Activated B cell treated with CpG ODN at 0.5 μM for 24 hours (primary cell): ENCODE results near the gene FNDC11. TPM values are rescaled to one million over a fixed set of nuclear protein-coding genes. Genes with fewer than 3 reads are reported as not detected.

Source experiments
- ATAC-seq: fragments of 200-7000 bp; cut with Tn5 transposase; one replicate; pipeline ENCODE4 v1.10.0; 2021; ENCODE audit warnings: low read depth, mild to moderate bottlenecking, moderate library complexity
- CTCF ChIA-PET: fragments of 350-600 bp; sonication (Branson Sonifier 250); formaldehyde crosslinking; loops from one replicate; lab custom pipeline; 2021; ENCODE audit warnings: antibody characterized with exemption; lab: Charles Lee
- POLR2A ChIA-PET: fragments of 350-600 bp; sonication (Branson Sonifier 250); formaldehyde crosslinking; loops from one replicate; lab custom pipeline; 2021; ENCODE audit warnings: antibody characterized with exemption; lab: Charles Lee
- DNase-seq: peaks from one replicate; pipeline ENCODE4 v3.0.0; 2022
- H3K27ac Mint-ChIP-seq: one replicate; pipeline ENCODE4 v1.8.0; 2020; ENCODE audit warnings: mixed read lengths
- H3K27me3 Mint-ChIP-seq: one replicate; pipeline ENCODE4 v1.8.0; 2021; ENCODE audit warnings: mixed read lengths
- H3K36me3 Mint-ChIP-seq: one replicate; pipeline ENCODE4 v1.8.0; 2021; ENCODE audit warnings: low read depth, mixed read lengths
- H3K4me1 Mint-ChIP-seq: one replicate; pipeline ENCODE4 v1.8.0; 2021; ENCODE audit warnings: mixed read lengths
- H3K4me3 Mint-ChIP-seq: one replicate; pipeline ENCODE4 v1.8.0; 2020; ENCODE audit warnings: mild to moderate bottlenecking, mixed read lengths
- H3K9me3 Mint-ChIP-seq: one replicate; pipeline ENCODE4 v1.8.0; 2020; ENCODE audit warnings: mixed read lengths
- intact Hi-C: fragments of 100-400 bp; cut with micrococcal nuclease; formaldehyde crosslinking; loops from one replicate; pipeline ENCODE4 v1.15.1; 2024
- total RNA-seq: library from RNA; stranded (reverse); gene quantifications from 2 replicates; pipeline ENCODE4 v1.2.3, GENCODE V29; 2022
- TF ChIP-seq, protein P1 (sequence below): fragments of 200-600 bp; IDR thresholded peaks from one replicate; pipeline ENCODE4 v1.8.0; 2022; ENCODE audit warnings: antibody characterized with exemption, mild to moderate bottlenecking

The FNDC11 gene
- total RNA-seq, 1 donor from 2014 or later, result 0.78 TPM

DNA sequence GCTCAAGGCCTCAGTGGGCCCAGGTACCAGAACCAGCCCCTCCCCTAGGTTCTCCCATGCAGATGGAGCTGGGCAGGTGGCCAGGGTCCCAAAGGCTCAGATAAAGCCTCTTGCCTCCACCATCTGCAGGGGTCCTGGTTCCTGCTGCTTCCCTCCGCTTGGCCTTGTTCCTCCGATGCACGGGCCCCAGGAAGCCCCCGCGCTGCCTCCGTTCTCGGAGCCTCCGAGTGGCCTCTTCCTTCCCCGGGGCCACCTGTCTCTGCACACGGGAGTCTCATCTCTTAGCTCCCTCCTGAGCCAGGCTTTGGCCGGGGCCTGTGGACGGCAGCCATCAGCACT is 14.9 kb upstream of the FNDC11 start:
- DNase-seq (no peak), ATAC-seq (no peak)
- TF ChIP-seq, protein P1, sequence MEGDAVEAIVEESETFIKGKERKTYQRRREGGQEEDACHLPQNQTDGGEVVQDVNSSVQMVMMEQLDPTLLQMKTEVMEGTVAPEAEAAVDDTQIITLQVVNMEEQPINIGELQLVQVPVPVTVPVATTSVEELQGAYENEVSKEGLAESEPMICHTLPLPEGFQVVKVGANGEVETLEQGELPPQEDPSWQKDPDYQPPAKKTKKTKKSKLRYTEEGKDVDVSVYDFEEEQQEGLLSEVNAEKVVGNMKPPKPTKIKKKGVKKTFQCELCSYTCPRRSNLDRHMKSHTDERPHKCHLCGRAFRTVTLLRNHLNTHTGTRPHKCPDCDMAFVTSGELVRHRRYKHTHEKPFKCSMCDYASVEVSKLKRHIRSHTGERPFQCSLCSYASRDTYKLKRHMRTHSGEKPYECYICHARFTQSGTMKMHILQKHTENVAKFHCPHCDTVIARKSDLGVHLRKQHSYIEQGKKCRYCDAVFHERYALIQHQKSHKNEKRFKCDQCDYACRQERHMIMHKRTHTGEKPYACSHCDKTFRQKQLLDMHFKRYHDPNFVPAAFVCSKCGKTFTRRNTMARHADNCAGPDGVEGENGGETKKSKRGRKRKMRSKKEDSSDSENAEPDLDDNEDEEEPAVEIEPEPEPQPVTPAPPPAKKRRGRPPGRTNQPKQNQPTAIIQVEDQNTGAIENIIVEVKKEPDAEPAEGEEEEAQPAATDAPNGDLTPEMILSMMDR, result no peak
- no peak overlapping the region for H3K27ac Mint-ChIP-seq
- ChIA-PET POLR2A (interaction anchor here (0.6 to 3.5 kb wide), 10 partner anchors 14 to 417 kb away, joined by 3 to 47 read pairs (median 7); partner anchors contain the start of genes FNDC11, HELZ2, PPDPF and TPD52L2), CTCF (interaction anchor here (1.1 to 3.1 kb wide), 6 partner anchors 12 to 500 kb away, joined by 5 to 27 read pairs (median 14); partner anchors contain the start of gene TPD52L2)
- intact Hi-C loops, result loop anchor here (5.0 kb wide), 3 partner anchors 198 to 518 kb away; partner anchors contain the start of genes C20orf204, LIME1 and SLC2A4RG
- H3K27me3 Mint-ChIP-seq, result no peaks in the 10 kb centered on the region
- H3K9me3 Mint-ChIP-seq, result no peaks in the 10 kb centered on the region
- H3K4me3 Mint-ChIP-seq, result no peak overlapping the region
- H3K36me3 Mint-ChIP-seq, result no peaks in the 10 kb centered on the region
- peaks cover 37% of the 10 kb centered on the region for H3K4me1 Mint-ChIP-seq

DNA sequence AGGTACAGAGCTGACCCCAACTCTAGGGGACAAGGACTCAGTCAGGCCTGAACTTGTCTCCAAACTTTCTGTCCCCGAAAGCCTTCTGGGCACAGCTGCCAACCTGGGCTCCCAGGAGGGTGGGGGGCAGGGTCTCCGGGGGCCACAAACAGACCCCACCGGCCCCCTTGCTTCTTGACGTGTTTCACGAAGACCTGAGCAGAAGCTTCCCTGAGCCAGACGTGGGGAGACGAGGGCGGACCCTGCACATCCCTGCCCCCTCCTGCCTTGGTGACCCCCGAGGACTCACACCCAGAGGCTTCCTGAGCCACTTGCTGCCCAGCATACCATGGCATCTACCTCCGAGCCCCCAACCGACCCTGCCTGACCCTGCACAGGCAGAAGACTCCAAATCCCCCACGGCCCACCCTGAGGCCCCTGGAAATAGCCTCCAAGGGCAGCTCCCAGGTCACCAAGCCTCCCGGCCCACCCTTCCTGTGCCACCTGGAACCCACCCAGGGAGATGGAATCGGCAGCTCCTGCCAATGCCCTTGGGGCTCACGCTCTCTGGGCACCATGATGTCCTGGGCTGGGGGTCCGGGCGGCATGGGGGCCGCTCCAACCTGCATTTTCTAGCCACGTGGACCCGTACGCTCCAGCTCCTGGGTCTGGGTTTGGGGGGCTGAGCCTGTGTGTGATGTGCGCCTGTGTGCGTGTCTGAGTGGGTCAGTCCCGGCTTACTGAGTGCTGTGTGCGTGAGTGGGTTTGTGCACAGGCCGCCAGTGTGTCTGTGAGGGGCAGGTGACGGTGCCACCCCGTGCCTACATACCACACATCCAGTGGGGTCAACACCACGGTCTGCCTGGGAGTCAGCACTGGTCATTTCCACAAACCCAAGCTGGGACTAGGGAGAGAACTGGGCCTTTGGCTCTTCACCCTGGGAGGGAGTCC is 14.3 kb upstream of the FNDC11 start:
- TF ChIP-seq, protein P1, result no peak
- Mint-ChIP-seq H3K4me3 (no peak overlapping the region), H3K4me1 (peaks cover 42% of the 10 kb centered on the region), H3K27ac (peak overlapping the region; percentile 30), H3K27me3 (no peaks in the 10 kb centered on the region), H3K9me3 (no peaks in the 10 kb centered on the region), H3K36me3 (no peaks in the 10 kb centered on the region)
- no peak for ATAC-seq
- intact Hi-C loops, result loop anchor here (5.0 kb wide), 3 partner anchors 198 to 518 kb away; partner anchors contain the start of genes C20orf204, LIME1 and SLC2A4RG
- POLR2A ChIA-PET, result interaction anchor here (0.6 to 3.5 kb wide), 7 partner anchors 13 to 416 kb away, joined by 3 to 47 read pairs (median 5); partner anchors contain the start of genes FNDC11, HELZ2, PPDPF and TPD52L2
- CTCF ChIA-PET, result interaction anchor here (1.1 to 3.1 kb wide), 6 partner anchors 12 to 499 kb away, joined by 5 to 27 read pairs (median 14); partner anchors contain the start of gene TPD52L2
- no peak for DNase-seq

DNA sequence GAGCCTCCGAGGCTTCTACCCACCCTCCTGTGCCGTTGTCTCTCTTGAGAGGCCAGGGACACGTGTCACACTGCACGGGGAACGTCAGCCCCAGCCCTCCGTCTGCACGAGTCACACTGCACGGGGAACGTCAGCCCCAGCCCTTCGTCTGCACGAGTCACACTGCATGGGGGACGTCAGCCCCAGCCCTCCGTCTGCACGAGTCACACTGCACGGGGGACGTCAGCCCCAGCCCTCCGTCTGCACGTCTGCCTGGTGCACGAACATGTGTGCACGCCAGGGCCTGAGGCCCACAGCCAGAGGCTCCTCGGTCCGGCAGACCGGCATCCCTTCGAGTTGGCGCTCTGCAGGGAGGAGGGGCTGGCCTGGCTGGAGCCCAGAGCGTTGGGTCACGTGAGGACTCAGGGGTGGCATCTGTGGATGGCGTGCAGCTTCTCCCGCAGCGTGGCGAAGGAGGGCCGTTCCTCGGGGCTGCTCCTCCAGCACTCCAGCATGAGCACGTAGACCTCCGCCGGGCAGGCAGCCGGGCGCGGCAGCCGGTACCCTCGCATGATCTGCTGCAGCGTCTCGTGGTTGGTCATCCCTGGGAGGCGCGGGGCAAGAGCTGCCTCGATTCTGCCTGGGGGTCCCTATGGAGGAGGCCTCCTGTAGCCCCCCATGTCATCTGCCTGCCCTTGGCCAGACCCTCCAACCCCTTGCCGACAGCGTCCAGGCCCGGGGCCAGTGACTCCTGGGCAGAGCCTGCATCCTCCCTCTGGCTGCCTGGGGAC is 13.4 kb upstream of the FNDC11 start:
- Mint-ChIP-seq H3K36me3 (no peaks in the 10 kb centered on the region), H3K27ac (peak overlapping the region; percentile 30), H3K9me3 (no peaks in the 10 kb centered on the region), H3K27me3 (no peaks in the 10 kb centered on the region), H3K4me3 (no peak overlapping the region), H3K4me1 (peaks cover 50% of the 10 kb centered on the region)
- ATAC-seq (no peak), DNase-seq (no peak)
- intact Hi-C loops, result no loop called here
- TF ChIP-seq, protein P1, result no peak
- ChIA-PET CTCF (no interaction called here), POLR2A (interaction anchor here (1.6 kb wide), 1 partner anchor 12 kb away, joined by 5 read pairs; no protein-coding TSS in a partner anchor)

GRCh38 chr20:63541371-63541770 is 12.6 kb upstream of the FNDC11 start:
- Mint-ChIP-seq H3K4me1 (peaks cover 52% of the 10 kb centered on the region), H3K36me3 (no peaks in the 10 kb centered on the region), H3K9me3 (no peaks in the 10 kb centered on the region), H3K27ac (no peak overlapping the region), H3K27me3 (no peaks in the 10 kb centered on the region), H3K4me3 (no peak overlapping the region)
- TF ChIP-seq, protein P1, result no peak
- intact Hi-C loops, result no loop called here
- DNase-seq, result no peak
- ATAC-seq, result no peak
- ChIA-PET CTCF (no interaction called here), POLR2A (interaction anchor here (1.0 to 1.6 kb wide), 3 partner anchors 11 to 91 kb away, joined by 3 to 5 read pairs (median 4); no protein-coding TSS in a partner anchor)
